Omental fat pad (tissue), 4 donors: ENCODE data around the gene TGDS. TPM values are rescaled to one million over a fixed set of nuclear protein-coding genes. Genes with fewer than 3 reads are reported as not detected.

Source experiments
- ATAC-seq: fragments of 150-250 bp; one replicate; pipeline ENCODE4 v1.9.1; 2016; ENCODE audit warnings: mild to moderate bottlenecking, moderate library complexity; ENCODE audit not compliant: low FRiP score
- DNase-seq: peaks from one replicate; pipeline ENCODE4 v3.0.0-alpha.2; 2019; ENCODE audit warnings: low spot score
- total RNA-seq, 4 donors: library from RNA; depleted of rRNA; stranded (reverse); fragments of >200 nt; gene quantifications; one replicate each; pipeline ENCODE4 v1.1.0, GENCODE V29; 2016
- TF ChIP-seq, protein P1 (sequence below), 3 donors: fragments of 450-650 bp; IDR thresholded peaks; one replicate each; pipeline ENCODE4 v1.5.1; 2016 to 2017; ENCODE audit warnings: antibody characterized with exemption in 3 of 3, mild to moderate bottlenecking in 3 of 3, moderate library complexity in 2 of 3

The TGDS gene
- total RNA-seq, 4 donors from 2014 or later: 10.7 to 21.3 (median 13.7) TPM

DNA sequence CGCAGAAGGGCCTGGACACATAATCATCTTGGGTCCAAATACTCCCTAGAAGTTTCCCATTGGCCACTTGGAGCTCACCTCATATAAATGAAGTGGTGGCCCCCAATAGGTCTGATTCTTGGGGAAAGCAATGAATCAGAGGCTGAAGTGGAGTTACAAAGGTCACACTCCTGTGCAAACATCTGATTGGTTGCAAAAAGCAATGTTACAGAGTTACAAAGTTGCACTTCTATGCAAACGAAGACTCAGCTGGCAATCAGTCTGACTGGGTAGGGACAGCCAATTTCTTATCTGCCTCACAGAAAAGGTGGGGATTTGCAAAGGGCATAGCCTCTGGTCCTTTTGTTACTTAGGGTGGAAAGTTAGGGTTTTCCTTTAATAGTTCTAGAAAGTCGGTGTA is 3.9 kb upstream of the TGDS start:
- TF ChIP-seq, protein P1, sequence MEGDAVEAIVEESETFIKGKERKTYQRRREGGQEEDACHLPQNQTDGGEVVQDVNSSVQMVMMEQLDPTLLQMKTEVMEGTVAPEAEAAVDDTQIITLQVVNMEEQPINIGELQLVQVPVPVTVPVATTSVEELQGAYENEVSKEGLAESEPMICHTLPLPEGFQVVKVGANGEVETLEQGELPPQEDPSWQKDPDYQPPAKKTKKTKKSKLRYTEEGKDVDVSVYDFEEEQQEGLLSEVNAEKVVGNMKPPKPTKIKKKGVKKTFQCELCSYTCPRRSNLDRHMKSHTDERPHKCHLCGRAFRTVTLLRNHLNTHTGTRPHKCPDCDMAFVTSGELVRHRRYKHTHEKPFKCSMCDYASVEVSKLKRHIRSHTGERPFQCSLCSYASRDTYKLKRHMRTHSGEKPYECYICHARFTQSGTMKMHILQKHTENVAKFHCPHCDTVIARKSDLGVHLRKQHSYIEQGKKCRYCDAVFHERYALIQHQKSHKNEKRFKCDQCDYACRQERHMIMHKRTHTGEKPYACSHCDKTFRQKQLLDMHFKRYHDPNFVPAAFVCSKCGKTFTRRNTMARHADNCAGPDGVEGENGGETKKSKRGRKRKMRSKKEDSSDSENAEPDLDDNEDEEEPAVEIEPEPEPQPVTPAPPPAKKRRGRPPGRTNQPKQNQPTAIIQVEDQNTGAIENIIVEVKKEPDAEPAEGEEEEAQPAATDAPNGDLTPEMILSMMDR (IDR thresholded peaks at IDR 0.05): no peak
- ATAC-seq (no peak), DNase-seq (no peak)

GRCh38 chr13:94598281-94598680 is 2.3 kb upstream of the TGDS start:
- no peak for DNase-seq
- no peak for ATAC-seq
- TF ChIP-seq, protein P1 (IDR thresholded peaks at IDR 0.05): no peak

GRCh38 chr13:94596575-94596971 is 621 bp upstream of the TGDS start:
- ATAC-seq: no peak
- TF ChIP-seq, protein P1 (IDR thresholded peaks at IDR 0.05): no peak
- no peak for DNase-seq

DNA sequence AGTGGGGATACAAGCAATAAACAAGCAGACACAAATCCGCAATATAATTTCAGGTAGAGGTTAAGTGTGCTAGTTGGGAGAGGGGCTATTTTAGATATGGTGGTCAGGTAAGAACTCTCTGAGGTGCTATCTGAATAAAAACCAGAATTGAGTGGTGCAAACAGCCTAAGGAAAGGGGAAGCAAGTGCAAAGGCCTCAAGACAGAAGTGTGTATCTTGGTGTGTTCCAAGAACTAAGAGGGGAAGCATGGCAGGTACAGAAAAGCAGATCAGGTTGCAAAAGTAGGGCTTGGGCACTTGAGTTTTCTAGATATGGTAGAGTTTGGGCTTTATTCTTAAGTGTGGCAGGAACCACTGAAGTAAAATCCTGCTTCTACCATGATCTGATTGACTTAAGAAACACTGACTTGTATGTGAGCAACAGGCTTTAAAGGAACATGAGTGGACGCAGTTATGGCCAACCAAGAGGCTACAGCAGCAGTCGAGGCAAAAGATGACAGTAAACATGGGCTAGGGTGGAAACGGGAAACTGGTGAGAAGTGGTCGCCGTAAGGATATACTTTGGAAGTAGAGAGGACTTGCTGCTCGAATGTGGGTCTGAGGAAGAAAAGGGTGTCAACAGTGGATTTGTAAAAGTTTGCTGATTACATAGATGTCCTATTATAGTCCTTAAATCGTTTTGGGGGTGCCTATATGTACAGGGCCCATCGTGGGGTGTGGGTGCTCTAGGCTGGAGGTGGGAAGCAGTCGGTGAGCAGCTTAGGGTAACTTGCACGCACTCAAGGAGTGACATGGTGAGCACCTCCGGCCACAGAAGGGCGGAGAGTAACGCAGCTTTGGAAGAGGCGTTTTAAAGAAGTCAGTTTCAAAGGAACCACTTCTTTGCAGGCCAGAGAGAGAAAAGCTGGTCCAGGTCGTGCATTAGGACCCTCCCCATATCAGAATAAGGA is 677 bp downstream of the TGDS start:
- ATAC-seq (peak; percentile 76), DNase-seq (no peak)
- TF ChIP-seq, protein P1 (IDR thresholded peaks at IDR 0.05): no peak

DNA sequence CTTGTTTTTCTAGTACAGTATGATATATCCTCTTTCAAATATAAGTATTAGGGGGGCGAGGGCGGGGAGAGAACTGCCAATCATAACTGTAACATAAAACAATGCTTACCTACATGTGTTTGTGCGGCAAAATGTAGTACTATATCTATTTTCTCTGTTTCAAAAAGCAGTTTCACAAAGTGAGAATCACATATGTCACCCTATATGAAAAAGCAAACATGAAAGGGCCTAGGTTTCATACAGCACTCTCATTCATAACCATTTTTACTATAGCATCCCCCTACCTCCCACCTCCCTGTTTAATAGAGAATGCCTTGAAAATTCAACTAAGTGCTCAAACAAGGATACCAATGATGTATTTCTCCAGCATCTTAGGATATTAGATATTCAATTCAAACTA is 5.2 kb downstream of the TGDS start:
- TF ChIP-seq, protein P1 (IDR thresholded peaks at IDR 0.05): no peak
- DNase-seq: no peak
- no peak for ATAC-seq

DNA sequence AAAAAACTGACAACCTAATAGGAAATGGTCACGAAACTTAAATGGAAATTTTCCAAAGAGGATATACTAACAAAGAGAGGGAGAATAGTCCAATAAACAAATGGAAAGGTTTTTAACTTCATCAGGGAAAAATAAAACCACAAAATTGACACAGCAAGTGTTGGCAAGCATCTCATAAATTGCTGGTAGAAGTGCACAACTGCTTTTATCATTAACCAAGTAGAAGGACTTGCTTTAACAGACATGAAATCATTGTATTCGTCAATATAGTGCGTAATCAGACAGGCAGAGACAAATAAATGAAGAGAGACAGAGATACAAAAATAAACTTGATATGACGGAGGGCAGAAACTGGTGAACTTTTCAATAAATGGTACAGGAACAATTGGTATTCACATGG is 7.4 kb downstream of the TGDS start:
- TF ChIP-seq, protein P1 (IDR thresholded peaks at IDR 0.05): no peak
- DNase-seq (no peak), ATAC-seq (no peak)

GRCh38 chr13:94586371-94586770 is 9.6 kb downstream of the TGDS start:
- ATAC-seq (no peak), DNase-seq (no peak)
- TF ChIP-seq, protein P1 (IDR thresholded peaks at IDR 0.05): no peak
